ENCODE measurements around the gene NAB2.

The NAB2 gene

DNA sequence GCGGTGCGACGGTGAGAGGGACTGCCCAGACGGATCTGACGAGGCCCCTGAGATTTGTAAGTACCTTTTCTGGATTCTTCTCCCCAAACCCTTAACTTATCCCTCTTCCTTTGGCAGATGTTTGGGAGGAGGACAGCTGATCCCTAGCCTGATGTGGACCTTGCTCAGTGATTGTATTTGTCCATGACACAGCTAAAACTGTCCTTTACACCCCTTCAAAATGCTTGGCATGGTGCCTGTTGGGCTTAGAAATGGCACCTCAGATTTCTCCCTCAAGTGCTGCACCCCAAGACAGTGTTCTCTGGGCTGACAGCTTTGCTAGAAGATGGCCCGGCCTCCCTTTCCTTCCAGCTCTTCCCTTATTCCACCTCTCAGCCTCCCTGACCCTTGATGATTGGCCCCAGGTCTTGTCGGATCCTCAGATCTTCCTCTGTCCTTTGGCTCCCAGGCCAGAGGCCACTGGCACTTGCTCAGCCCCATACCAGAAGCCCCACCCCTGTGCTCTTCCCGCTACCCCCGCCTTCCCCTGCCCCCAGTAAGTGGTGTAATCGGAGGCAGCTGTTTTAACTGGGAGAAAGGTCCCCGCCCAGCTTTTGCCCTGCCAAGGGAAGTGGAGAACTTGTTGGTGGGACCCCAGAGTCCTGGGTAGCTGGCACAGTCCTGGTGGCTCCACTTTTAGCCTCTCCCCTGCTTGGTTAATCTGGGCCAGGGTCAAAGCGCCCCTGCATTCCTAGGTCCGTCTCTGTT is 49.8 kb downstream of the NAB2 start:
- no peak for DNase-seq

- DNase-seq: no peak
These were observed 51.1 kb downstream of the NAB2 start for GRCh38 chr12:57139796-57140649.

DNA sequence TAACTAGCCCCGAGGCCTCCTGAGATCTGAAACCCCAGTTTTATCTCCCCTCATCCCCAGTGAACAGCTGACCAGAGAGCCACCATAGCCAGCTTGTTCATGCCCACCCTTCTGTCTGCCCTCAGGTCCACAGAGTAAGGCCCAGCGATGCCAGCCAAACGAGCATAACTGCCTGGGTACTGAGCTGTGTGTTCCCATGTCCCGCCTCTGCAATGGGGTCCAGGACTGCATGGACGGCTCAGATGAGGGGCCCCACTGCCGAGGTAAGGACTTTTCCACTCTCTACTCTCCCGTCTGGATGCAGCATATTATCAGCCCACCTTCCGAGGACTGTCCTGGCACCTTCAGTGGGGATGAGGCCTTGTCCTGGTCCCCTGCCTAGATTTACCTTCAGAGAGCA is 52.3 kb downstream of the NAB2 start:
- no peak for DNase-seq

DNA sequence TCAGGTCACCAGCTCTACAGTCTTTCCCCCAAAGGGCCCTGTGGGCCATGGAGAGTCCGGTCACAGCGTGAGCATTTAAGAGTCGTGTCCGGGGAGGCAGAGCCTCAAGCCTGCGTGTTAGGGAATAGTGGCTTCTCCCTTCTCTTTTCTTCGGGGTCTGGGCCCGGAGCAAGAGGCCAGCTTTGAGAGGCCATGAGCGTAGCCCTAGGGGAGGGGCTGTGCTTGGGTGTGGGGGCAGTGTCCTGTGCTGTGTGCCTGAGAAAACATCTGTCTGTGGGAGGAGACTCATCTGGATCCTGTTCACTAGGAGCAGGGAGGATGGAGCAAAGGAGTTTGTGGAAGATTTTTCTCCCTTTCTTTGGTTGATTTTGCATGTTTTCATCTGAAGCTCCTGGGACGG is 53.2 kb downstream of the NAB2 start:
- no peak for DNase-seq

DNA sequence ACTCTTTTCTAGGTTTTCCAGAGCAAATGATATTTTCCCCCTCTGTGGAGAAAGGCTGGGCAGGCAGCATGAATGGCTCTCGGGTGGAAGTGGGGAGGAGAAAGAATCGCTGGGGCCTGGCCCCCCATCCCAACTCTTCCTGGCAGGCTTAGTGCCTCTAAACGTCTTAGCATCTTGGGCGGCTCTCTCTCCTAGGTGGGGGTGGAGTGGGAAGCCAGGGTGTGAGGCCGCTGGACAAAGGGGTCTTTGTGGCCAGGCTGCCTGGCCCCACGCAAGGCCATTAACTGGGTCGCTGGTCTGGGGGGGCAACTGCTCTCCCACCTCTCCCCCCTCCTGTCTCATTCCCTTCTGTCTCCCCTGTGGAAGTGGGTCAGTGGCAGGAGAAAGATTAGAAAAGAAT is 53.8 kb downstream of the NAB2 start:
- no peak for DNase-seq

DNA sequence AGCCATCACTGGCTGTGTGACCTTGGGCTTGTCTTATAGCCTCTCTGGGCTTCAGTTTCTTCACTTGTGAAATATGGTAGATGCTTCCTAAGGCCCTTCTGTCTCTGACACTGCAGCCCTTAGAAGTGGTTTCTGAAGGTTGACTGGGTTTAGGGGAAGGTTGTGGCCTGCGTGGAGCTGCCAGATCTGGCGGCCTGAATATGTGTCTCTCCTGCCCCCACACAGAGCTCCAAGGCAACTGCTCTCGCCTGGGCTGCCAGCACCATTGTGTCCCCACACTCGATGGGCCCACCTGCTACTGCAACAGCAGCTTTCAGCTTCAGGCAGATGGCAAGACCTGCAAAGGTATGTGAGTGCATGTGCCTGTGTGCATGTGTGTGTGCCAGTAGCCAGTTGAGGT is 54.5 kb downstream of the NAB2 start:
- no peak for DNase-seq

All from NCI-H524 treated with DMSO at 0.1 percent for 48 hours (cell line).